ENCODE results near the gene DOCK4. TPM values are rescaled to one million over a fixed set of nuclear protein-coding genes. Genes with fewer than 3 reads are reported as not detected.

DOCK4 gene
- total and polyA plus RNA-seq, 2 of the 8 experiments (the other 6 are each of a cell fraction or from before 2014, with no cell fraction given): 5.1 to 23.6 TPM

GRCh38 chr7:112248598-112248997 lies 42.4 kb upstream of the DOCK4 start:
- Histone ChIP-seq H3K14ac (ENCODE audit: insufficient read length) (no peak overlapping the region), H2BK120ac (replicated peaks; ENCODE audit: low read depth, low read length) (no peak overlapping the region), H4K91ac (replicated peaks; ENCODE audit: insufficient read length, low read length) (no peak overlapping the region), H3K4me3 (ENCODE audit: extremely low read depth in 1 of 4, insufficient read depth in 2 of 4, low read depth in 3 of 4, low read length in 4 of 4) (no peak overlapping the region), H2AFZ (ENCODE audit: low read length) (no peak overlapping the region), H3K18ac (ENCODE audit: extremely low read depth, low read length) (no peak overlapping the region), H3K23me2 (ENCODE audit: low read depth, low read length) (no peaks in the 10 kb centered on the region), H3K56ac (replicated peaks; ENCODE audit: insufficient read length, low read depth, low read length) (no peak overlapping the region), H3K4ac (replicated peaks; ENCODE audit: insufficient read length, low read depth, low read length) (no peak overlapping the region), H2BK15ac (ENCODE audit: low read length) (no peak overlapping the region), H3K79me1 (ENCODE audit: low read depth, low read length) (no peaks in the 10 kb centered on the region), H3K4me2 (ENCODE audit: insufficient read depth in 1 of 2, low read depth in 2 of 2, low read length in 2 of 2) (no peak overlapping the region), H4K5ac (ENCODE audit: insufficient read length, low read depth, low read length) (no peak overlapping the region), H4K8ac (ENCODE audit: extremely low read depth, insufficient read depth, low read length) (no peak overlapping the region), H3K79me2 (ENCODE audit: control insufficient read depth in 1 of 2, insufficient read depth in 2 of 2, low read length in 2 of 2) (peaks cover 0 to 12% of the 10 kb centered on the region in 2 experiments; a peak in 2 of 4 replicates), H2BK5ac (ENCODE audit: low read depth, low read length) (no peak overlapping the region), H3K27me3 (replicated peaks in 1 of 4; ENCODE audit: control insufficient read depth in 3 of 4, extremely low read depth in 1 of 4, insufficient read depth in 3 of 4, low read length in 3 of 4) (peaks cover 4 to 31% (median 15%) of the 10 kb centered on the region in 4 experiments), H3K9me3 (ENCODE audit: insufficient read depth in 2 of 2, low read depth in 1 of 2, low read length in 1 of 2) (no peaks in the 10 kb centered on the region), H3K9ac (replicated peaks in 1 of 4; ENCODE audit: extremely low read depth in 1 of 4, low read depth in 3 of 4, low read length in 3 of 4) (no peak overlapping the region), H3K4me1 (replicated peaks in 1 of 4; ENCODE audit: control insufficient read depth in 3 of 4, insufficient read depth in 4 of 4, low read length in 3 of 4) (peaks cover 2 to 14% (median 4%) of the 10 kb centered on the region in 4 experiments; a peak in 4 of 7 replicates), H2AK5ac (ENCODE audit: low read depth, low read length) (no peak overlapping the region), H2BK12ac (ENCODE audit: low read depth, low read length) (no peak overlapping the region), H3K23ac (ENCODE audit: insufficient read length) (no peak overlapping the region), H3K36me3 (ENCODE audit: control insufficient read depth in 2 of 4, insufficient read depth in 4 of 4, low read length in 3 of 4) (no peaks in the 10 kb centered on the region), H3K27ac (ENCODE audit: low read depth, low read length) (no peak overlapping the region), H2BK20ac (ENCODE audit: low read length) (peak overlapping the region; percentile 24; the same call in 1 of the 2 replicates), H4K20me1 (replicated peaks in 1 of 2; ENCODE audit: control insufficient read depth in 1 of 2, insufficient read depth in 2 of 2, low read length in 2 of 2) (peaks cover 0 to 5% of the 10 kb centered on the region in 2 experiments)
- POLR2A ChIA-PET (ENCODE audit: partially characterized antibody): interaction anchor here (1.3 kb wide), 1 partner anchor 11 kb away, joined by 4 read pairs; no protein-coding TSS in a partner anchor
- DNase-seq (ENCODE audit: low read depth in 1 of 2, low spot score in 2 of 2) (no peak), FAIRE-seq (no peak)
- WGBS, 2 experiments (ENCODE audit: extremely low coverage in 1 of 2, insufficient coverage in 1 of 2, insufficient read length in 1 of 2, insufficient replicate concordance in 2 of 2, low coverage in 1 of 2, low lambda C conversion rate in 2 of 2, missing lambda C conversion rate in 1 of 2): 100% methylated on average over 2 of the region's 2 CpGs; no CpG with 5 or more reads in 1 of the 2 experiments
- CTCF ChIA-PET (ENCODE audit: partially characterized antibody): interaction anchor here (1.2 kb wide), 1 partner anchor 33 kb away, joined by 6 read pairs; no protein-coding TSS in a partner anchor
- TF ChIP-seq CTBP2 (IDR thresholded peaks at IDR 0.05; ENCODE audit: borderline replicate concordance, insufficient read depth, insufficient read length, low read length) (no peak), SUZ12 (IDR thresholded peaks at IDR 0.05; ENCODE audit: low read length) (no peak), RFX5 (IDR thresholded peaks at IDR 0.05; ENCODE audit: borderline replicate concordance, low read depth, low read length) (no peak)

Measured in H1 (cell line).